ENCODE measurements around the gene ERBB3.

Gene ERBB3

DNA sequence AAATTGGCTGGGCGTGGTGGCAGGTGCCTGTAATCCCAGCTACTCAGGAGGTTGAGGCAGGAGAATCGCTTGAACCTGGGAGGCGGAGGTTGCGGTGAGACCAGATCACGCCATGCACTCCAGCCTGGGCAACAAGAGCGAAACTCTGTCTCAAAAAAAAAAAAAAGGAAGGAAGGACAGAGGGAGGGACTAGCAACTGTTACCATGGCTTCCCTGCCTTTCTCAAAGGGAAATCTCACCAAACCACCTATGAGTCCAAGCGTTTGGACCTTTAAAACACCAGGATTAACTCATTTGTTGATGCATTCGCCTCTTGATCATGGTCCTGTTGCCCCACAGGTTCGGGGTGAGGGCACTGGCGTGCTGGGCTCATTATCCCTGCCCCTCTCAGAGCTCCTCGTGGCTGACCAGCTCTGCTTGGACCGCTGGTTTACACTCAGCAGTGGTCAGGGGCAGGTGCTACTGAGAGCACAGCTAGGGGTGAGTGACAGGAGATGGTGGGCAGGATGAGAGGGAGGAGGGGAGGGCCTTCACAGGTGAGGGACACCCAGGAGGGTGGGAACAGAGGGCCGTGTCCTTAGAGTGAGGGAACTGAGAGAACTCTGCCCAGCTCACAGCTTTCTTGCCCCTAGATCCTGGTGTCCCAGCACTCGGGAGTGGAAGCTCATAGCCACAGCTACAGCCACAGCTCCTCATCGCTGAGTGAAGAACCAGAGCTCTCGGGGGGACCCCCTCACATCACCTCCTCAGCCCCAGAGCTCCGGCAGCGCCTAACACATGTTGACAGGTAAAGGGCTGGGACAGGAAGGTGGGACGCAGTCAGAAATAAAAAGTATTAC lies 62.2 kb downstream of the ERBB3 start:
- DNase-seq: no peak

DNA sequence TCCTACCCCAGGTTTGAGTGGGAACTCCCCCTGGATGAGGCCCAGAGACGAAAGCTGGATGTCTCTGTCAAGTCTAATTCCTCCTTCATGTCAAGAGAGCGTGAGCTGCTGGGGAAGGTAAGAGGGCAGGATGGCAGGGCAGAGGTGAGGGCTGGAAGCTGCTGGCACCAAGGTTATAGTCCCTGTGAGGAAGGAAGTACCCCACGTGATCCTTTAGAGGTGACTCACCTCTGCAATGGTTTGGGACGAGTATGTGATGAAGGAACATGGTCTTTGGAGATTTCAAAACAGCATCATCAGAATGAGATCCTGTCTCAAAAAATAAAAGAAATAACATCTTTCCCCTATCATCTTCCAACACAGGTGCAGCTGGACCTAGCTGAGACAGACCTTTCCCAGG lies 63.3 kb downstream of the ERBB3 start:
- DNase-seq: no peak

DNA sequence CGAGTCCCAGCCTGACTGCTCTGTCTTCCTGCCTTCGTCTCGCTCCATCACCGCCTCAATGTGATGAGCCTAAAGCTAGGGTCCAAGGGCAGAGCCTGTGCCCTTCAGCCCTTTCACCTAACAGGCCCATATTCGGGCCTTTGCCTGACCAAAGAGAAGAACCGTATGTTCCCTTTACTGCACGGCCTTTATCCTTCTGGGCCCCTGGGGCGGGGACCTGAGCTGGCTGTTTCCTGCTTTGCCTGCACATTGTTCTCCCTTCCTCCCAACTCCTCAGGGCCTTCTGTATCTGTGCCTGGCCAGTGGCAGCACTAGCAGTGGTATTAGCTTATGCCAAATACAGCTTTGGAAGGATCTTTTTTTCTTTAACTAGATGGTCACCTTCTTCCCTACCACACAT lies 63.9 kb downstream of the ERBB3 start:
- no peak for DNase-seq

DNA sequence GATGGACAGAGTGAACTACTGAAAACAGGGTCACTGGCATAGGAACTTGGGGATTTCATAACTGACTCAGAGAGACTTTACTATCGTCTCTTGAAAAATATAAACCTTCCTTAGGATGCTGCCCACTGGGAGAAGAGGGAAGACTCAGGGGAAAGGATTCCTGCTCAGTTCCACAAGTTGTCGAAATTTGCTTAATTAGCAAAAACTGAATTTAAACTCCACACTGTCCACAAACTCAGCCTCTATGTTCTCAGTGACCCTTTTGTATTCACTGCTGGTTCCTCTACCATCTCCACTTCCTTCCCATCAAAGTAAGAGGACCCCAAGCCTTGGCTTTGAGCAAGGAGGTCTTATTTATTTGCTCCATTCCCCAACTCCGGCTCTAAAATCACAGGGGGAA lies 65.3 kb downstream of the ERBB3 start:
- no peak for DNase-seq

DNA sequence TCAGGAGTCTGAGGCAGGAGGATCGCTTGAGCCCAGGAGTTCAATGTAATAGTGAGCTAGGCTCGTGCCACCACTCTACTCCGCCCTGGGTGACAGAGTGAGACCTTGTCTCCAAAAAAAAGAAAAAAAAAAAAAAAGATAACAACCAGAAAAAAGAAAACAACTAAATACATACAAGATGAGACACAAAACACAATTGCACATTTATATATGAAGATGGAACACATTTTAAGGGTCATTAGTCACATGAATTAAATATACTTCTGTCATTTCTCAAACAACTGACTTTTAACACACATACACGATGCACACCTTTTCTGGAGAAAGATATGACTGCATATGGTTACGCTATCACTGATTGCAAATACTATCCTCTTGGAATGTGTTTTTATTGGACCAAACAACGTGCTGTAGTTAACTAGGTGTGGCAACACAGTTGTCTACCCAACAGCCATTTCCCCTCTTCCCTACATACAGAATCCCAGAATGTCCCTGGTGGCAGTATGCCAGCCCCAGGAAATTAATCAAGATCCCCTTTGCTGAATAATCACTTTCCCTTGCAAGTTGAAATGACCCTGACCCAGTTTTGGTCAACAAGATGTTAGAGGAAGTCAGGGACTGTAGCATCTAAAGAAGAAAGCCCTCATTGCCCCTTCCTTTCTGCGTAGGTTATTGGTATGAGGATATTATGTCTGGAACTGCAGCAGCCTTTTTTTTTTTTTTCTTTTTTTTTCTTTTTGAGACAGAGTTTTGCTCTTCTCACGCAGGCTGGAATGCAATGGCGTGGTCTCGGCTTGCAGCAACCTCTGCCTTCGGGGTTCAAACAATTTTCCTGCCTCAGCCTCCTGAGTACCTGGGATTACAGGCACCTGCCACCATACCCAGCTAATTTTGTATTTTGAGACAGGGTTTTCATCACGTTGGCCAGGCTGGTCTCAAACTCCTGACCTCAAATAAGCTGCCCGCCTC lies 66.8 kb downstream of the ERBB3 start:
- no peak for DNase-seq

DNA sequence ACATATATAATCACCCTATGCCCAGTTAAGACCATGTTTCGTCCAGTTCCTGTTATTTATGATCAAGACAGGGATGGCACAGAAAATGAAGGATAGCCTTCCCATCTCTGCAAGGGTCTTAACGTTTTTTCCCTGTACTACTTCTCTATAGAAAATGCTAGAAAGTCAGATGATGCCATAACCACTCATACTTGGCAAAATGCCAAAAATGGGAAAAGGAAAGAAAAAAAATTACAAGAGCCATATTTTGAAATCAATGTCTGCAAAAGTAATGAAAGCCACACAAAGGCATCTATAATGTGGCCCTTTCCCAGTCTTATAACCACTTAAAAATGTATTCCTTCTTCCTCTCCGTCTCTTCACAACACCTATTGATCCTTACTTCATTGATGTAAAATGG lies 70.6 kb downstream of the ERBB3 start:
- DNase-seq: no peak

DNA sequence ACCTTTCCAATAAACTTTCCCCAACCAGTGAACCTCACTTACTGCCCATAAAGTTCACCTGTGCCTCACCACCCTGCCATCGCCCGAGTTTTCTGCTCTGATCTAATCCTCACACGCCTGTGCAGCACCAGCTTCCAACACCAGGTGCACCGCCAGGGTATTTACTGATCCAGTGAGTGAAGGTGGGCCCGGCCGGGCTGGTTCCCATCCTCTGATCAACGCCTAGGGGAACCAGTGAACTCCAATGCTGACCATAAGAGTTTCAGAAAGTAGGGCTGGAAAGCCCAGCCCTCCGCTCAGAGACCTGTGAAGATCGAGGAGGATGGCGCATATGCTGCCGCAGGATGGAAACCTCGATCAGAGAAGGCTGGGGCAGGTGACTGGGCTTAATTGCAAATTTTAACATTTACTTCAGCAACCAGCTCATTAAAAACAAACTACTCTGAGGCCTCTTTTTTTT lies 71.7 kb downstream of the ERBB3 start:
- DNase-seq: peak; percentile 60

DNA sequence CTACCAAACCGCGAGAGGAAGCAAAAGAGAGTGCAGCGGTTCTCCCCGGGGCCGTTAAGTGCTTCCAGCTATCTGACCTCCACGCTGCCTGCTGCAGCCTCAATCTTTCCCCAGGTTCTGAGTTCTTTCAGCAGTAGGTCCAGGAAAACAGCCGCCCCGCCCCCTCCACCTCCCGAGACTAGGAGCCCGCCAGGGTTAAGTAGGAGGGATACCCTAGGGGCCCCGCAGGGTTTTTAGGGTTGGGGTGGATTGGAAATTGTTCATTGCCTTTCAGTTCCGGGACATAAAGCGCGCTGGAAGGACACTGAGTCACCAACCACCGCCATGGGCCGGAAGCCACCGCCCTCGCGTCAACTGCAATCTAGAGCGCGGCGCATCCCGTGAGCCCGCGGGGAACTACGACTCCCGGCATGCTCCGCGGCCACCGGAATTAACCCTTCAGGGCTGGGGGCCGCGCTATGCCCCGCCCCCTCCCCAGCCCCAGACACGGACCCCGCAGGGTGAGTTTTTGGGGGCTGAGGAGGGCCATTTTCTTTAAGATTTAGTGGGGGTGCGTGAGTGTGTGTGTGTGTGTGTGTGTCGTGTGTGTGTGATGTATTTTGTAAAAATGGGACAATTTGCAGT lies 72.3 kb downstream of the ERBB3 start, which contains the start of gene MYL6B:
Gene MYL6B (plus strand): TSS at position 456 of the 624 bp plus-strand sequence. CDS start 1,332 bp downstream, outside the sequence.
- DNase-seq: peak; percentile 48
